Measurements from ENCODE around the gene LTBP3. TPM values are rescaled to one million over a fixed set of nuclear protein-coding genes. Genes with fewer than 3 reads are reported as not detected.

The LTBP3 gene
- total RNA-seq, 6 donors from 2014 or later, result 99.9 to 479 (median 131) TPM

- H3K36me3 ChIP-seq, result no peaks in the 10 kb centered on the region
- peaks cover 31 to 59% (median 46%) of the 10 kb centered on the region in 4 donors for H3K4me1 ChIP-seq
- no peak for TF ChIP-seq CTCF (IDR thresholded peaks at IDR 0.05)
- no peak for TF ChIP-seq POLR2AphosphoS5 (IDR thresholded peaks at IDR 0.05)
- TF ChIP-seq POLR2A (IDR thresholded peaks at IDR 0.05), result no peak
- no peak for TF ChIP-seq EP300 (IDR thresholded peaks at IDR 0.05)
- H3K9me3 ChIP-seq, result no peaks in the 10 kb centered on the region
- H3K27me3 ChIP-seq, result no peaks in the 10 kb centered on the region
- H3K4me3 ChIP-seq, result no peak overlapping the region
- no peak overlapping the region for H3K27ac ChIP-seq
- ATAC-seq (ENCODE audit: low FRiP score in 2 of 2) (no peak), DNase-seq (no peak)
- 91 to 94% methylated on average over 7 of the region's 7 CpGs for WGBS, 2 donors
These were observed 3.9 kb upstream of the LTBP3 start for GRCh38 chr11:65562020-65562419.

GRCh38 chr11:65560555-65561418, 2.6 kb upstream of the LTBP3 start:
- H3K9me3 ChIP-seq, result no peaks in the 10 kb centered on the region
- H3K4me1 ChIP-seq, result peaks cover 43 to 64% (median 50%) of the 10 kb centered on the region in 4 donors
- no peaks in the 10 kb centered on the region for H3K27me3 ChIP-seq
- 30 to 38% methylated on average over 12 to 15 of the region's 15 CpGs for whole genome bisulfite sequencing, 2 donors
- no peak overlapping the region for H3K4me3 ChIP-seq
- ATAC-seq (ENCODE audit: low FRiP score in 2 of 2) (peak in 1 of 2 donors; percentile 4), DNase-seq (no peak)
- TF ChIP-seq EP300 (IDR thresholded peaks at IDR 0.05), result no peak
- TF ChIP-seq CTCF (IDR thresholded peaks at IDR 0.05), result no peak
- no peak for TF ChIP-seq POLR2A (IDR thresholded peaks at IDR 0.05)
- no peaks in the 10 kb centered on the region for H3K36me3 ChIP-seq
- peak overlapping the region in 3 of 4 donors; percentile 49 to 97 (median 93) for H3K27ac ChIP-seq

DNA sequence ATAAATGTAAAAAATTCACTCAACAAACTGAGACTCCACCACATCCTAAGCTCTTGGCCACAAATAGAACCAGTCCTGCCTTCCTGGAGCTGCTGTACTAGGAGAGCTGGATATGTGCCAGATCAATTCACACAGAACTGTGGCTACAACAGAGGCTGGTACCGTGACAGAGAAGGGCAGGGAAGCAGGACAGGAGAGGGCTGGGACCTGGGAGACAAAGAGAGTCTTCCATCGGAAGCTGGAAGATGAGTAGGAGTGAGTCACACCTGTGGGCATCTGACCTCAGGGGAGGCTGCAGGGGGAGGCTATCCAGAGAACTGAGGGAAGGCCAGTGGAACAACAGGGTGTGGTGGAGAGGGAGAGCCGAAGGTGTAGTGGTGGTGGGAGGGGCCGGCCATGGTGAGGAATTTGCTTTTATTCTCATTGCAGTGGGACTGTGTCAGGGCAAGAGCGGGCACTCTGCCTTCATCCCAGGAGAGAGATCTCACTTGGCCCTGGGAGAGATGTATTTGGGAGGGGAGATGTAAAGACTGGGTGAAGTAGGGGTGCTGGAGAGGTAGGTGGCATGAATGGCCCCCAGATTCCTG, 1.9 kb upstream of the LTBP3 start:
- ATAC-seq (ENCODE audit: low FRiP score in 2 of 2) (no peak), DNase-seq (no peak)
- peaks cover 45 to 64% (median 53%) of the 10 kb centered on the region in 4 donors for H3K4me1 ChIP-seq
- H3K4me3 ChIP-seq, result no peak overlapping the region
- H3K36me3 ChIP-seq, result no peaks in the 10 kb centered on the region
- no peaks in the 10 kb centered on the region for H3K27me3 ChIP-seq
- 38 to 49% methylated on average over 5 of the region's 5 CpGs for WGBS, 2 donors
- TF ChIP-seq POLR2AphosphoS5 (IDR thresholded peaks at IDR 0.05) (no peak), CTCF (IDR thresholded peaks at IDR 0.05) (no peak), EP300 (IDR thresholded peaks at IDR 0.05) (no peak), POLR2A (IDR thresholded peaks at IDR 0.05) (no peak)
- H3K27ac ChIP-seq, result peak overlapping the region; percentile 49 to 97 (median 90)
- H3K9me3 ChIP-seq, result no peaks in the 10 kb centered on the region

DNA sequence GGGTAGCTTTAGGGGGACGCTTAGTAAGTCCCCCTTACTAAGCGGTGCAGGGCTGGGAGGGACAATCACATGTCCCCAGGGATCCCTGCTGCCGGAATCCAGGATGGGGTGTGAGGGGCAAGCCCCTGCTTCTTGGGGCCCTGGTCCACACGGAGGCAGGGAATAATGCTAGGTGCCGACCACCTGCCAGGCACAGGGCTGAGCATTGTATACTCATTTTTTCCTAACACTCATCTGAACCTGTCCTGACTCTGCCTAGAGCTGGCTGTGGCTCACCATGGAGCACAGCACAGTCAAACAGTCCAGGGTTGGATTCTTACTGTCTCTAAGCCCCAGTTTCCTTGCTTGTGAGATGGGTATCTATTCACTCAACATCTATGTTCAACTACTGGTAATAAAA, 1.4 kb upstream of the LTBP3 start:
- H3K27me3 ChIP-seq, result no peaks in the 10 kb centered on the region
- no peaks in the 10 kb centered on the region for H3K9me3 ChIP-seq
- WGBS, 2 donors, result 84% methylated on average over 5 of the region's 5 CpGs
- DNase-seq (no peak), ATAC-seq (ENCODE audit: low FRiP score in 2 of 2) (no peak)
- no peak for TF ChIP-seq POLR2AphosphoS5 (IDR thresholded peaks at IDR 0.05)
- TF ChIP-seq CTCF (IDR thresholded peaks at IDR 0.05), result no peak
- TF ChIP-seq POLR2A (IDR thresholded peaks at IDR 0.05), result no peak
- TF ChIP-seq EP300 (IDR thresholded peaks at IDR 0.05), result no peak
- peaks cover 42 to 60% (median 54%) of the 10 kb centered on the region in 4 donors for H3K4me1 ChIP-seq
- H3K27ac ChIP-seq, result peak overlapping the region; percentile 88 to 97 (median 92)
- H3K36me3 ChIP-seq, result no peaks in the 10 kb centered on the region
- H3K4me3 ChIP-seq, result no peak overlapping the region
